HepG2 (cell line): ENCODE data around the gene TTBK1. TPM values are rescaled to one million over a fixed set of nuclear protein-coding genes. Genes with fewer than 3 reads are reported as not detected.

Source experiments
- ATAC-seq: fragments of 200-7000 bp; cut with Tn5 transposase; 3 replicates; pipeline ENCODE4 v1.9.1; 2020; ENCODE audit warnings: mild to moderate bottlenecking, moderate library complexity
- BruUV-seq: library from RNA; stranded (reverse); fragments of 400-500 nt; replicated peaks from 2 replicates; lab custom pipeline; 2021; lab: Mats Ljungman, UMichigan
- CTCF ChIA-PET: fragments of 300-600 bp; formaldehyde crosslinking; extraction: SDS; loops from one replicate; lab custom pipeline; 2021; ENCODE audit warnings: low total read pairs, inconsistent platforms, low intra/inter-chr PET ratio; lab: Yijun Ruan, JAX
- POLR2A ChIA-PET: fragments of 350-600 bp; sonication (Branson Sonifier 250); formaldehyde crosslinking; loops from one replicate; lab custom pipeline; 2020; ENCODE audit warnings: antibody characterized with exemption, inconsistent platforms; lab: Yijun Ruan, JAX
- DNase-seq: peaks from one replicate; pipeline ENCODE4 v3.0.0-alpha.2; 2015; ENCODE audit warnings: low spot score
- FAIRE-seq: peaks from 3 replicates; lab custom pipeline; 2011; peaks lifted over from hg19 to GRCh38; lab: Jason Lieb, UNC
- H2AFZ ChIP-seq: one replicate; pipeline ENCODE4 v1.6.1; 2011; ENCODE audit warnings: low read length, inconsistent platforms
- H3K27ac ChIP-seq: fragments of 300-600 bp; 3 replicates; pipeline ENCODE4 v1.8.0; 2011; ENCODE audit warnings: mixed run types, mild to moderate bottlenecking, mixed read lengths, low read length, inconsistent platforms; ENCODE audit not compliant: insufficient read depth; ENCODE audit errors: extremely low read length
- H3K27me3 ChIP-seq, 2 experiments: fragments of 200-600 bp in 1 of 2; 2 replicates in 1 of 2; 3 replicates in 1 of 2; pipeline versions ENCODE4 v1.6.0 to v1.8.0; 2011; ENCODE audit warnings: low read length in 2 of 2, mild to moderate bottlenecking in 2 of 2, moderate library complexity in 2 of 2, inconsistent platforms in 1 of 2; ENCODE audit not compliant: insufficient read depth in 2 of 2, control insufficient read depth in 1 of 2
- H3K36me3 ChIP-seq, 2 experiments: fragments of 200-600 bp in 1 of 2; replicated peaks in 1 of 2; 2 replicates in 1 of 2; 3 replicates in 1 of 2; pipeline versions ENCODE4 v1.5.1 to v1.8.0; 2011; ENCODE audit warnings: low read length in 2 of 2, inconsistent platforms in 1 of 2; ENCODE audit not compliant: insufficient read depth in 2 of 2, control insufficient read depth in 1 of 2
- H3K4me1 ChIP-seq: 2 replicates; pipeline ENCODE4 v1.5.1; 2012; ENCODE audit warnings: low read length, inconsistent platforms; ENCODE audit not compliant: insufficient read depth
- H3K4me2 ChIP-seq: 2 replicates; pipeline ENCODE4 v1.6.0; 2011; ENCODE audit warnings: low read depth, low read length, inconsistent platforms
- H3K4me3 ChIP-seq, 3 experiments: fragments of 200-600 bp in 1 of 3; sonication (generic), shearing (Covaris generic) in 1 of 3; replicated peaks in 1 of 3; 2 replicates each; pipeline ENCODE4 v1.5.1; 2011 to 2016; ENCODE audit warnings: low read length in 3 of 3, inconsistent platforms in 2 of 3, low read depth in 2 of 3, mild to moderate bottlenecking in 2 of 3, control low read depth in 1 of 3, mixed read lengths in 1 of 3; ENCODE audit not compliant: insufficient read depth in 1 of 3
- H3K79me2 ChIP-seq: one replicate; pipeline ENCODE4 v1.6.1; 2011; ENCODE audit warnings: low read length, inconsistent platforms; ENCODE audit not compliant: insufficient read depth
- H3K9ac ChIP-seq: 2 replicates; pipeline ENCODE4 v1.6.0; 2011; ENCODE audit warnings: mild to moderate bottlenecking, low read depth, low read length, inconsistent platforms; ENCODE audit not compliant: insufficient read depth
- H3K9me3 ChIP-seq: 2 replicates; pipeline ENCODE4 v1.5.1; 2012; ENCODE audit warnings: mild to moderate bottlenecking, low read length
- H4K20me1 ChIP-seq: 2 replicates; pipeline ENCODE4 v1.6.0; 2011; ENCODE audit warnings: inconsistent platforms, mild to moderate bottlenecking, low read length, moderate library complexity; ENCODE audit not compliant: insufficient read depth
- CREM ChIP-seq, 2 experiments: sonication (generic) in 1 of 2; formaldehyde crosslinking in 1 of 2; IDR thresholded peaks; 2 replicates each; pipeline versions ENCODE4 v1.4.0 to v1.6.1; 2016 to 2020; ENCODE audit warnings: antibody characterized with exemption in 1 of 2, mild to moderate bottlenecking in 1 of 2, missing genetic modification reagents in 1 of 2
- ONECUT2 ChIP-seq: sonication (generic); formaldehyde crosslinking; IDR thresholded peaks from 2 replicates; pipeline ENCODE4 v1.4.0; 2020; ENCODE audit warnings: missing genetic modification reagents
- PHF21A ChIP-seq: sonication (generic); formaldehyde crosslinking; IDR thresholded peaks from 2 replicates; pipeline ENCODE4 v1.5.0; 2020; ENCODE audit warnings: mild to moderate bottlenecking, missing genetic modification reagents
- RARG ChIP-seq: sonication (generic); formaldehyde crosslinking; IDR thresholded peaks from 2 replicates; pipeline ENCODE4 v1.4.0; 2020; ENCODE audit warnings: low read depth, mild to moderate bottlenecking, missing genetic modification reagents
- RFX5 ChIP-seq: IDR thresholded peaks from 2 replicates; pipeline ENCODE4 v1.6.1; 2011; ENCODE audit warnings: low read depth, low read length, improper control_type of control experiment
- TRIM22 ChIP-seq: fragments of 450-650 bp; IDR thresholded peaks from 2 replicates; pipeline ENCODE4 v1.6.1; 2017
- ZBTB33 ChIP-seq: sonication (generic); formaldehyde crosslinking; IDR thresholded peaks from 2 replicates; pipeline ENCODE4 v1.4.0; 2020; ENCODE audit warnings: missing genetic modification reagents
- ZFX ChIP-seq: sonication (generic); formaldehyde crosslinking; IDR thresholded peaks from 2 replicates; pipeline ENCODE4 v1.4.0; 2020; ENCODE audit warnings: mild to moderate bottlenecking, low read depth, missing genetic modification reagents, moderate library complexity
- ZNF101 ChIP-seq: sonication (generic); formaldehyde crosslinking; IDR thresholded peaks from 2 replicates; pipeline ENCODE4 v1.4.0; 2020; ENCODE audit warnings: mild to moderate bottlenecking, low read depth, missing genetic modification reagents, borderline replicate concordance
- ZNF3 ChIP-seq: IDR thresholded peaks from 2 replicates; pipeline ENCODE4 v1.7.0; 2017; ENCODE audit warnings: inconsistent platforms
- ZNF446 ChIP-seq: sonication (generic); formaldehyde crosslinking; IDR thresholded peaks from 2 replicates; pipeline ENCODE4 v1.5.0; 2020; ENCODE audit warnings: mild to moderate bottlenecking, missing genetic modification reagents
- ZNF781 ChIP-seq: sonication (generic); formaldehyde crosslinking; IDR thresholded peaks from 2 replicates; pipeline ENCODE4 v1.5.1; 2020; ENCODE audit warnings: borderline replicate concordance, mild to moderate bottlenecking, missing genetic modification reagents; ENCODE audit errors: not compliant biosample characterization
- ZNF784 ChIP-seq: sonication (generic); formaldehyde crosslinking; IDR thresholded peaks from 2 replicates; pipeline ENCODE4 v1.5.1; 2020; ENCODE audit warnings: missing genetic modification reagents, mild to moderate bottlenecking, borderline replicate concordance
- ZSCAN31 ChIP-seq: sonication (generic); formaldehyde crosslinking; IDR thresholded peaks from 2 replicates; pipeline ENCODE4 v1.5.0; 2020; ENCODE audit warnings: low read depth, mild to moderate bottlenecking, missing genetic modification reagents
- WGBS: methylation state at CpG from one replicate; pipeline ENCODE4 v1.1.6; 2017; ENCODE audit warnings: low lambda C conversion rate; 5-methylcytosine and 5-hydroxymethylcytosine counted together
- in situ Hi-C: cut with HindIII; loops from 2 replicates; pipeline ENCODE4 v1.10.0; 2017; ENCODE audit warnings: low pct_unique_long_range_greater_than_20kb; ENCODE audit not compliant: extremely low pct_ligation_motif_present
- intact Hi-C: fragments of 100-400 bp; cut with micrococcal nuclease; formaldehyde crosslinking; loops from one replicate; pipeline ENCODE4 v1.10.0; 2022; ENCODE audit not compliant: unreplicated experiment
- polyA plus RNA-seq, 8 experiments: library from polyadenylated mRNA; depleted of rRNA in 3 of 8; stranded (reverse) in 7 of 8; unstranded in 1 of 8; fragments of >200 nt; fragmentation: Illumina TruSeq in 4 of 8; extraction: Trizol in 4 of 8; gene quantifications; 2 replicates each; pipeline versions ENCODE4 v1.2.1 to v1.2.3, GENCODE V29; 2011 to 2016; ENCODE audit warnings: low read depth in 4 of 8, missing spikeins in 1 of 8, mixed read lengths in 1 of 8; ENCODE audit not compliant: insufficient read depth in 1 of 8
- total RNA-seq, 5 experiments: library from RNA; depleted of rRNA; stranded (reverse); fragments of >200 nt; fragmentation: Illumina TruSeq; extraction: Trizol; gene quantifications; 2 replicates each; pipeline ENCODE4 v1.2.3, GENCODE V29; 2016; ENCODE audit warnings: low read depth in 1 of 5

The TTBK1 gene
- total and polyA plus RNA-seq, 2 of the 13 experiments (the other 11 are each of a cell fraction or from before 2014, with no cell fraction given): 0.24 to 0.33 TPM

- no peak for ATAC-seq
- H2AFZ ChIP-seq: no peak overlapping the region
- no peaks in the 10 kb centered on the region for H3K79me2 ChIP-seq
- intact Hi-C loops: no loop called here
- peaks cover 75% of the 10 kb centered on the region for H3K4me1 ChIP-seq
- H3K27ac ChIP-seq: no peak overlapping the region
- no peaks in the 10 kb centered on the region for H3K36me3 ChIP-seq
- no peak for TF ChIP-seq PHF21A (CRISPR knock-in tag)
- TF ChIP-seq ZNF784 (CRISPR knock-in tag): no peak
- TF ChIP-seq RFX5: no peak
- no peak for TF ChIP-seq ZNF446 (CRISPR knock-in tag)
- TF ChIP-seq, all 625 proteins: peak for 0
- in situ Hi-C loops: no loop called here
- POLR2A ChIA-PET: interaction anchor here (8.0 kb wide), 1 partner anchor 15 kb away, joined by 131 read pairs; no protein-coding TSS in a partner anchor
- Histone ChIP-seq H4K20me1 (no peaks in the 10 kb centered on the region), H3K9ac (no peak overlapping the region), H3K27me3 (no peaks in the 10 kb centered on the region), H3K9me3 (no peaks in the 10 kb centered on the region), H3K4me3 (no peak overlapping the region), H3K4me2 (no peak overlapping the region)
- CTCF ChIA-PET: no interaction called here
- no peak for FAIRE-seq
- 97% methylated on average over 6 of the region's 18 CpGs for WGBS
- no TSS peak for BruUV-seq
- DNase-seq: no peak
These were observed 40.2 kb downstream of the TTBK1 start for GRCh38 chr6:43283514-43283901.

- no peak overlapping the region for H3K9ac ChIP-seq
- no peaks in the 10 kb centered on the region for H3K9me3 ChIP-seq
- no TSS peak for BruUV-seq
- H3K27ac ChIP-seq: no peak overlapping the region
- H3K36me3 ChIP-seq: no peaks in the 10 kb centered on the region
- 94% methylated on average over 25 of the region's 27 CpGs for WGBS
- no peak overlapping the region for H3K4me3 ChIP-seq
- no peak for FAIRE-seq
- in situ Hi-C loops (no loop called here), intact Hi-C loops (no loop called here)
- H3K4me1 ChIP-seq: peaks cover 75% of the 10 kb centered on the region
- H3K4me2 ChIP-seq: no peak overlapping the region
- H4K20me1 ChIP-seq: no peaks in the 10 kb centered on the region
- no peak for DNase-seq
- ChIA-PET POLR2A (no interaction called here), CTCF (no interaction called here)
- ATAC-seq: no peak
- no peaks in the 10 kb centered on the region for H3K79me2 ChIP-seq
- no peak overlapping the region for H2AFZ ChIP-seq
- no peaks in the 10 kb centered on the region for H3K27me3 ChIP-seq
- TF ChIP-seq ZNF101 (CRISPR knock-in tag) (no peak), ZBTB33 (CRISPR knock-in tag) (peak; percentile 81), ZFX (no peak), ZNF781 (CRISPR knock-in tag) (no peak), ZSCAN31 (CRISPR knock-in tag) (no peak), TRIM22 (no peak), ONECUT2 (CRISPR knock-in tag) (no peak), ZNF3 (CRISPR knock-in tag) (no peak), CREM (IDR thresholded peaks at IDR 0.05) (no peak), CREM (CRISPR knock-in tag; IDR thresholded peaks at IDR 0.05) (no peak), RARG (no peak)
These were observed 40.6 kb downstream of the TTBK1 start for GRCh38 chr6:43283905-43284304.
